ENCODE data around the gene LANCL2. TPM values are rescaled to one million over a fixed set of nuclear protein-coding genes. Genes with fewer than 3 reads are reported as not detected.

The LANCL2 gene
- total RNA-seq, 2 donors from 2014 or later: 6.7 to 10.6 TPM

DNA sequence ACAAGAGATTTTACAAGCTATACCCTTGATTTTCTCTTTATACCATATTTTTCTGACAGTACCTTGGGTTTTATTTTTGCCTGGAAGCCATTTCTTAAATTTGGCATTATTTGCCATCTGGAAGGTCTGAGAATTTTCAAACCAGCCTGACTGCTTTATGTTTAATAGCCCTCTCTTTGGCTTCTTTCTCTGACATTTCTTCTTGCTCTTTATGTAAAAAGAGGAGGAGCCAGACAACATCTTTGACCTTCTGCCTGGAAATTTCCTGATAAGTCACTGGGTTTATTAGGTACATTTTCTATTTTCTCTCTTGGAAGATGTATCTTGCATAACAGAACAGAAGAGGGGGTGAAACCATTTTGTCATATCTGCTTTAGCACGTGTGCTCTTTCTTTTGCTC is 79.6 kb downstream of the LANCL2 start:
- TF ChIP-seq, protein P1, sequence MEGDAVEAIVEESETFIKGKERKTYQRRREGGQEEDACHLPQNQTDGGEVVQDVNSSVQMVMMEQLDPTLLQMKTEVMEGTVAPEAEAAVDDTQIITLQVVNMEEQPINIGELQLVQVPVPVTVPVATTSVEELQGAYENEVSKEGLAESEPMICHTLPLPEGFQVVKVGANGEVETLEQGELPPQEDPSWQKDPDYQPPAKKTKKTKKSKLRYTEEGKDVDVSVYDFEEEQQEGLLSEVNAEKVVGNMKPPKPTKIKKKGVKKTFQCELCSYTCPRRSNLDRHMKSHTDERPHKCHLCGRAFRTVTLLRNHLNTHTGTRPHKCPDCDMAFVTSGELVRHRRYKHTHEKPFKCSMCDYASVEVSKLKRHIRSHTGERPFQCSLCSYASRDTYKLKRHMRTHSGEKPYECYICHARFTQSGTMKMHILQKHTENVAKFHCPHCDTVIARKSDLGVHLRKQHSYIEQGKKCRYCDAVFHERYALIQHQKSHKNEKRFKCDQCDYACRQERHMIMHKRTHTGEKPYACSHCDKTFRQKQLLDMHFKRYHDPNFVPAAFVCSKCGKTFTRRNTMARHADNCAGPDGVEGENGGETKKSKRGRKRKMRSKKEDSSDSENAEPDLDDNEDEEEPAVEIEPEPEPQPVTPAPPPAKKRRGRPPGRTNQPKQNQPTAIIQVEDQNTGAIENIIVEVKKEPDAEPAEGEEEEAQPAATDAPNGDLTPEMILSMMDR (IDR thresholded peaks at IDR 0.05): no peak
- H3K4me1 ChIP-seq: peaks cover 0 to 15% of the 10 kb centered on the region in 2 donors

DNA sequence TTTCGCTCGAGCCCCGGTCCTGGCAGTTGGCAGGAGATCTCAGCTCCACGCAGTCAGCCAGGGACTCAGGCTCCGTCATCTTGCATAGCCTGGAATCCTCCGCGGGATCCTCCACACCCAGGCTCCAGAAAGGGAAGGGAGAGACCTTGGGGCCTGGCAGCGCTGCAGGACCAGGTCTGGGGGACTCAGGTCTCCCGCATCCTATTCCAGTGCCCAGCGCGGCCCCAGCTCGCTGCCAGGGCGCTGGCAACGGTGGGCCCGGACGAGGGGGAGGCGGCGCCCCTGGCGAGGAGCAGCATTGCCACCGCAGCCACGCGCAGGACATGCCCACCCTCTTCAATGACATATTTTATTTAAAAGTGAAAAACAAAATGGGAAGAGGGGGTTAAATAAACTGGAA is 83.4 kb downstream of the LANCL2 start:
- DNase-seq (ENCODE audit: low spot score): no peak
- H3K27ac ChIP-seq: no peak overlapping the region
- H3K4me1 ChIP-seq: no peaks in the 10 kb centered on the region
- H3K36me3 ChIP-seq: no peaks in the 10 kb centered on the region
- TF ChIP-seq, protein P1 (IDR thresholded peaks at IDR 0.05): no peak
- H3K27me3 ChIP-seq: no peaks in the 10 kb centered on the region
- H3K4me3 ChIP-seq: no peak overlapping the region
- H3K9me3 ChIP-seq: no peaks in the 10 kb centered on the region

More for the DNA sequence above, 79.6 kb downstream of the LANCL2 start:
- H3K36me3 ChIP-seq: no peaks in the 10 kb centered on the region
- H3K27me3 ChIP-seq: no peaks in the 10 kb centered on the region
- H3K27ac ChIP-seq: no peak overlapping the region
- no peak overlapping the region for H3K4me3 ChIP-seq
- no peaks in the 10 kb centered on the region for H3K9me3 ChIP-seq
- DNase-seq (ENCODE audit: low spot score): no peak

DNA sequence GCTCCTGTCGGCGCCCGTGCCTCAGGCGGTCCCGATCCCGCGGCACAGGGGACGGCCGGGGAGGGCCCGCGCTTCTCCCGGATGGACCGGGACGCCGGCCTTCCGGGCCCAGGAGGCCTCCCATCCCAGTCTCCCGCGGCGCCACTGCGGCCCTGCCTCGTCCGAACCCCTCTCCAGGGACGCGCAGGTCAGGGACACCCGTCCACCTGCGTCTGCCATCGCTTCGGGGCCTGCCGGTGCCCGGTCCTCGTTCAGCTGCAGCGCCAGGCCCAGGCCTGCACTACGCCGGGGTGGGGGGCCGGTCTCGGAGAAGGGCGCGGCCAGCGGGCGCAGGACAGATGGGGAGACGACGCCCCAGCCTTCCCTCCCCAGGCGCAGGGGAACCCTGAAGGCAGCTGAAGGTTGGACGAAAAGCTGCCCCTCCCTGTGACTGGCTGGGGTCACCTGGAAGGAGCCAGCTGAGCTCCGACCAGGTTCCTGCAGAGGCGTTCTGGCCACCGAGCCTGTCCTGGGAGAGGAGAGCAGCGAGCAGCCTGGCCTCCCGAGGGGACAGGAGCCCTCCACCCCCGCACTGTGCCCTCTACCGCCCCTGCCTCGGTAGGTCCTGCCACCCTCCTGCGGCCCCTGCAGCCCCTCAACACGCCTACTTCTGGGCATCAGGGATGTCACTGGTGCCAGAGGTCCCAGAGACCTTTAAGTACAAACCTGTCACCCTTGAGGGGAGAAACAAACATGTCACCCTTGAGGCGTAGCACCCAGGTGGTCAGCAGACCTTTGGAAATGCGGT is 84.3 kb downstream of the LANCL2 start:
- Histone ChIP-seq H3K27ac (no peak overlapping the region), H3K9me3 (no peaks in the 10 kb centered on the region), H3K27me3 (no peaks in the 10 kb centered on the region), H3K4me1 (no peaks in the 10 kb centered on the region), H3K36me3 (no peaks in the 10 kb centered on the region), H3K4me3 (no peak overlapping the region)
- TF ChIP-seq, protein P1 (IDR thresholded peaks at IDR 0.05): no peak
- no peak for DNase-seq (ENCODE audit: low spot score)

DNA sequence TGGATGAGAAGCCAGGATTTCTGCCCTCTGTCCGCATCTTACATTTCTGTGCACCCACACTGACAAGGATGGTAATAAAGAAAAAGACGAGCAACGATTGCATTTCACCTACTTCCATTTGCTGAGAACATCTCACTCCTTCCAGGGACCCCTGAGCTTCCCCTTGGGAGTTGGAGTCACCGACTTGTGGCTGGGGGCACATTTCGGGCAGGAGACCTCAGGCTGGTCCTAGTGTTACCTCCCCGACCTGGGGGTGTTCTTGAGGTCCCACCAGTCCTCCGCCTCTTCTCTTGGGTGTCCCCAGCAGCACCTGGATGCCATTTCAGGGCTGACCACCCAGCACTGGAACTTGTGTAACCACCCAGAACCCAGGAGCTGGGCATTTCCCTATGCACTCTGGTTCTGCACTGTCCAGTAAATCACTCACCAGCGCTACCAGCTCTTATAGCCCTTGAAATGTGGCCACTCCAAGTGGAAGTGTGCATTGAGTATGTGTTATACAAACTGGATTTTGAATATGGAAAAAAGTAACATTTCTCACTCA is 84.9 kb downstream of the LANCL2 start:
- no peaks in the 10 kb centered on the region for H3K9me3 ChIP-seq
- TF ChIP-seq, protein P1 (IDR thresholded peaks at IDR 0.05): no peak
- no peaks in the 10 kb centered on the region for H3K27me3 ChIP-seq
- H3K36me3 ChIP-seq: no peaks in the 10 kb centered on the region
- no peaks in the 10 kb centered on the region for H3K4me1 ChIP-seq
- H3K4me3 ChIP-seq: no peak overlapping the region
- no peak overlapping the region for H3K27ac ChIP-seq
- no peak for DNase-seq (ENCODE audit: low spot score)

DNA sequence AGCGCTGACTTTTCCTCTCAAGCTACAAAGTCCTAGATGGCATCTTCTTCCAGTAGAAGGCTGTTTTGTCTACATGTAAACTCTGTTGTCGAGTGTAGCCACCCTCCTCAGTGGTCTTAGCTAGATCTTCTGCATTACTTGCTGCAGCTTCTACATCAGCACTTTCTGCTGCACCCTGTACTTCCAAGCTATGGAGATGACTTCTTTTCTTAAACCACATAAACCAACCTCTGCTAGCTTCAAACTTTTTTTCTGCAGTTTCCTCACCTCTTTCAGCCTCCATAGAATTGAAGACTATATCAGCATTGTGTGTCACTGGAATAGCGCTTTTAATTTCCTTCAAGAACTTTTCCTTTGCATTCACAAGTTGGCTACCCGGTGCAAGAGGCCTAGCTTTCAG is 87.8 kb downstream of the LANCL2 start:
- Histone ChIP-seq H3K27me3 (no peaks in the 10 kb centered on the region), H3K36me3 (no peaks in the 10 kb centered on the region), H3K4me3 (no peak overlapping the region), H3K4me1 (no peaks in the 10 kb centered on the region), H3K9me3 (no peaks in the 10 kb centered on the region), H3K27ac (no peak overlapping the region)
- no peak for DNase-seq (ENCODE audit: low spot score)
- TF ChIP-seq, protein P1 (IDR thresholded peaks at IDR 0.05): no peak
